Measurements from ENCODE around the gene ZRANB3.

- no peak for TF ChIP-seq POLR2A (IDR thresholded peaks at IDR 0.05)
- no peak for TF ChIP-seq CTCF (IDR thresholded peaks at IDR 0.05)
Measured at GRCh38 chr2:135246711-135247270, 284.2 kb downstream of the ZRANB3 start.
